Measurements from ENCODE around the gene ARHGAP33.
A peak's percentile ranks its signal among the peaks of the same experiment; 100 is the strongest.

Gene ARHGAP33

GRCh38 chr19:35775298-35776101, at the start of gene ARHGAP33:
ARHGAP33 (plus strand) TSS chr19:35775564; CDS start chr19:35775659, 95 bp downstream.
- DNase-seq, result peak; percentile 100

DNA sequence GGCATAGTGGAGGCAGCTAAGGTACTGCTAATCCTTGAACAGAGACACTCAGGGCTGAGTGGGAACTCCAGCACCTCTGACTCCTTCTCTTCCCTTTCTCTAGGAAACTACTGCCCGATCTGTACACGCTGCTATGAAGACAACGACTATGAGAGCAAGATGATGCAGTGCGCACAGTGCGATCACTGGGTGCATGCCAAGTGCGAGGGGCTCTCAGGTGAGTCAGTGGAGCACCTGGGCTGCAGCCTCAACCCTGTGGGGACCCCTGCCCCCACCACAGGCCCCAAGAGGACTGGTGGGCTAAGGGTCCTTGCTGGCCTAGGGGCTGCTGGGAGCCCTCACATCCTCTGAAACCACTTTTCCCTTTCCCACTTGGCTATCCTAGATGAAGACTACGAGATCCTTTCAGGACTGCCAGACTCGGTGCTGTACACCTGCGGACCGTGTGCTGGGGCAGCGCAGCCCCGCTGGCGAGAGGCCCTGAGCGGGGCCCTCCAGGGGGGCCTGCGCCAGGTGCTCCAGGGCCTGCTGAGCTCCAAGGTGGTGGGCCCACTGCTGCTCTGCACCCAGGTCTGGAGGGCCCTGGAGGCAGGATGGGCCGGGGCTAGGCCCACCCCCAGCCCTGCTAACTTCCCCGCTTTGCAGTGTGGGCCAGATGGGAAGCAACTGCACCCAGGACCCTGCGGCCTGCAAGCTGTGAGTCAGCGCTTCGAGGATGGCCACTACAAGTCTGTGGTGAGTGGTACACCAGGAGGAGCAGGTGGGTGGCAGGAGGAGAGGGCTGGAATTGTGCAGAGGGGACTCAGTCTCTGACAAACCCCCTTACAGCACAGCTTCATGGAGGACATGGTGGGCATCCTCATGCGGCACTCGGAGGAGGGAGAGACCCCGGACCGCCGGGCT, 48.1 kb upstream of the ARHGAP33 start:
- DNase-seq, result no peak

GRCh38 chr19:35727956-35728706, 47.2 kb upstream of the ARHGAP33 start:
- no peak for DNase-seq

GRCh38 chr19:35729021-35729420, 46.3 kb upstream of the ARHGAP33 start:
- DNase-seq, result no peak

DNA sequence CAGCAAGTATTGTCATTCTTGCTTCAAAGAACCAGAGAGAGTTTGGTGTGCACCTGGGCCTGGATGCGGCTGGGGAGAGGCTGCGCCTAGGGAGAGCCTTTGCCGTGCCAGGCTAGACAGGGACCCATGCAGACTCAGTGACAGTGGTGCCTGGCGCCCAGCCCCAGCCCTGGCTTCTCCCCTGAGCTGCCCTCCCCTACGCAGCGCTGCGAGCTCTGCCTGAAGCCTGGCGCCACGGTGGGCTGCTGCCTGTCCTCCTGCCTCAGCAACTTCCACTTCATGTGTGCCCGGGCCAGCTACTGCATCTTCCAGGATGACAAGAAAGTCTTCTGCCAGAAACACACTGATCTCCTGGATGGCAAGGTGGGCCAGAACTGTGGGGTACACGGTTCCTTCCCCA, 45.6 kb upstream of the ARHGAP33 start:
- no peak for DNase-seq

- DNase-seq, result no peak
Measured at GRCh38 chr19:35730326-35730725, 45.0 kb upstream of the ARHGAP33 start.

- no peak for DNase-seq
Measured at GRCh38 chr19:35731353-35731752, 44.0 kb upstream of the ARHGAP33 start.

- no peak for DNase-seq
Measured at GRCh38 chr19:35731779-35732405, 43.5 kb upstream of the ARHGAP33 start.

- no peak for DNase-seq
Measured at GRCh38 chr19:35732540-35733179, 42.7 kb upstream of the ARHGAP33 start.

- no peak for DNase-seq
Measured at GRCh38 chr19:35733180-35734125, 41.9 kb upstream of the ARHGAP33 start.

GRCh38 chr19:35734273-35734672, 41.1 kb upstream of the ARHGAP33 start:
- no peak for DNase-seq

GRCh38 chr19:35734889-35735288, 40.5 kb upstream of the ARHGAP33 start:
- DNase-seq, result no peak

DNA sequence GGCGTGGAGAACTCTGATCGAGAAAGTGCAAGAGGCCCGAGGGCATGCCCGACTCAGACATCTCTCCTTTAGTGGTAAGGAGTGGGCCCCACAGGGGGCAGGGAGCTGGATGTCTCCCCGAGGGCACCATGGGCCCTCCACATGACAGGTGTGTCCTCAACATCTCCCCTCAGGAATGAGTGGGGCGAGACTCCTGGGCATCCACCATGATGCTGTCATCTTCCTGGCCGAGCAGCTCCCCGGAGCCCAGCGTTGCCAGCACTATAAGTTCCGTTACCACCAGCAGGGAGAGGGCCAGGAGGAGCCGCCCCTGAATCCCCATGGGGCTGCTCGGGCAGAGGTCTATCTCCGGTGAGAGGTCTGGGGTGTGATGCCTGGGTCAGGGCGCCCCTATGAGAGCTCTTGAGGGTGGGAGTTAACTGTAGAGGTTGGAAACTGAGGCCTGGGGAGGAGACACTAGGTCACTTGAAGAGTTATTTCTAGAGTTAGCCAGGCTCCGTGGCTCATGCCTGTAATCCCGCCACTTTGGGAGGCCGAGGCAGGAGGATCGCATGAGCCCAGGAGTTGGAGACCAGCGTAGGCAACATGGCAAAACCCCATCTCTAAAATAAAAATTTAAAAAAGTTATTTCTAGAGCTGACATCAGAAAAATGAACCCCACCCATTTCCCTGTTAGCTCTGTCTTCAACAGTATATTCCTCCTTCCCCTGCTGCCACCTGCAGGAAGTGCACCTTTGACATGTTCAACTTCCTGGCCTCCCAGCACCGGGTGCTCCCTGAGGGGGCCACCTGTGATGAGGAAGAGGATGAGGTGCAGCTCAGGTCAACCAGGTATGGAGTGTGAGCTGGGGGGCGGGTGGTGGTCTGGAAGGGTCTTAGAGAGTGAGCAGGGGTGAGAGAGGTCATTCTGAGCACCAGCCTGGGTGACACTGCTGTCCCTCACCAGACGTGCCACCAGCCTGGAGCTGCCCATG, 38.2 kb upstream of the ARHGAP33 start:
- DNase-seq, result no peak

DNA sequence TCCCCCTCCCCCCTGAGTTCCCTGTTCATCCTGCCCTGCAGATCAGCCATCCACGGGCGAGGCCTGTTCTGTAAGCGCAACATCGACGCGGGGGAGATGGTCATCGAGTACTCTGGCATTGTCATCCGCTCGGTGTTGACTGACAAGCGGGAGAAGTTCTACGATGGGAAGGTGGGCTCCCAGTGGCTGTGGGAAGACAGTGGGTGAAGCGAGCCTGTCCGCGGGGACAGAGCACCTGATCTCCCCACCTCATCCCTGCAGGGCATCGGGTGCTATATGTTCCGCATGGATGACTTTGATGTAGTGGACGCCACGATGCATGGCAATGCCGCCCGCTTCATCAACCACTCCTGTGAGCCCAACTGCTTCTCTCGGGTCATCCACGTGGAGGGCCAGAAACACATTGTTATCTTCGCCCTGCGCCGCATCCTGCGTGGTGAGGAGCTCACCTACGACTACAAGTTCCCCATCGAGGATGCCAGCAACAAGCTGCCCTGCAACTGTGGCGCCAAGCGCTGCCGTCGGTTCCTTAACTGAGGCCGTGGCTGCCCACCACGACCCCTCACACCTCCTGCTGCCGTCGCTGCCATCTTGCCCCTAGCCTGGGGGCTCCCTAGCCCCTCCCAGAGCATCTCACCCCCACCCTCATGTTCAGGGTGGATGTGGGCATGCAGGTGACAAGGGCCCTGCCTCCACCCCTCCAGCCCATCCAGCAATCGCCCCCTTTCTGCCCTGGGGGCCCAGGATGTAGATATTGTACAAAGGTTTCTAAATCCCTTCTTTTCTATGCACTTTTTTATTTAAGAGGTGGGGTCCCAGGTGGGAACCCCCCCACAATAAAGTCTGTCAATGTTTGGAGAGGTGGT, 37.1 kb upstream of the ARHGAP33 start:
- no peak for DNase-seq

DNA sequence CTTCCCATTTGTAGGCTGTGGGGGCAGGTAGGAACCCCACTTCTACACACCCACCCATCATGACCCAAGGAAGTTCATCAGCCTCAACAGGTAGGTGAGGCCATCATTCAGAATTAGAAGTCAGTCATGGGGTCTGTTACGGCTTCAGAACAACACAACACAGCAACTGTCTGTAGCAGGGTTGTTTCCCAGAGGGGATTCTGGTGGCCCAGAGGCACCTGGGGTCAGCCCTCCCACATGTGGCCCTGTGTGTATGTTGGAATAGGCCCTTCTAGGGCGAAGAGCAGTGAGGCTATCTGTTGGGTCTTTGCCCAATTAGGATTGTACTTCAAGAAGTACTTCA, 36.5 kb upstream of the ARHGAP33 start:
- no peak for DNase-seq

GRCh38 chr19:35739275-35740107, 35.9 kb upstream of the ARHGAP33 start:
- no peak for DNase-seq

DNA sequence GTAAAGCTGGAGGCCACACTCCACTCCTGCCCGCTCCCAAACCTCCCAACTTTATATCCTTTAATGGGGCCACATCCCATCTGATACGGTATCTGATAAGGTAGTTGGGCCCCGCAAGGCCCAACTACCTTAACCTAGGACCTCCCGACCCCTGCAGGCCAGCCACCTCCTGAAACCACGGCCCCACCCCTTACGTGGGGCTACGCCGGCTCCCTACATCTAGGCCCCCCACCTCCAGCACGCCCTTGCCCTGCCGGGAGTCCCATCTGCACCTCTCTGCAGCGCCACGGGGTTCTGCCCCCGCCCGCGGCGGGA, 35.3 kb upstream of the ARHGAP33 start:
- DNase-seq, result no peak
